Right renal cortex interstitium (tissue), 3 donors: ENCODE measurements around the gene MYH11. TPM values are rescaled to one million over a fixed set of nuclear protein-coding genes. Genes with fewer than 3 reads are reported as not detected.
"Not testable (repeated sequence)": the region's sequence is repeated elsewhere in the genome, so short reads cannot be mapped to it uniquely, and the experiment has no call there.

Experiments used
- DNase-seq, 3 donors: peaks; one replicate each; pipeline ENCODE4 v3.0.0-alpha.2; 2013; ENCODE audit warnings: low read depth in 3 of 3, low spot score in 2 of 3
- polyA plus RNA-seq, 3 donors: library from polyadenylated mRNA; unstranded; fragments of 120-200 nt; gene quantifications; one replicate each; pipeline ENCODE4 v1.2.1, GENCODE V29; 2013; ENCODE audit not compliant: insufficient read length in 3 of 3

The MYH11 gene
- polyA plus RNA-seq, 3 donors, result 10.2 to 13.5 (median 11.1) TPM

- DNase-seq, result no peak
Measured at GRCh38 chr16:15689290-15689689, 167.5 kb downstream of the MYH11 start.

- DNase-seq, result no peak
Measured at GRCh38 chr16:15686287-15686686, 170.5 kb downstream of the MYH11 start.

GRCh38 chr16:15682105-15682570 lies 174.7 kb downstream of the MYH11 start:
- no peak for DNase-seq

- no peak for DNase-seq
Measured at GRCh38 chr16:15677447-15677846, 179.4 kb downstream of the MYH11 start.

- peak in 1 of 3 donors; percentile 3 for DNase-seq
Measured at GRCh38 chr16:15676506-15676905, 180.3 kb downstream of the MYH11 start.

- DNase-seq, result no peak
Measured at GRCh38 chr16:15674571-15674970, 182.3 kb downstream of the MYH11 start.

GRCh38 chr16:15672514-15673167 lies 184.2 kb downstream of the MYH11 start:
- peak in 2 of 3 donors; percentile 31 to 42 for DNase-seq

- DNase-seq, result not testable (repeated sequence)
Measured at GRCh38 chr16:15672127-15672513, 184.7 kb downstream of the MYH11 start.

GRCh38 chr16:15671530-15672117 lies 185.2 kb downstream of the MYH11 start:
- no peak for DNase-seq

GRCh38 chr16:15667091-15667742 lies 189.6 kb downstream of the MYH11 start:
- no peak for DNase-seq

- no peak for DNase-seq
Measured at GRCh38 chr16:15665107-15665506, 191.7 kb downstream of the MYH11 start.

GRCh38 chr16:15660203-15660601 lies 196.6 kb downstream of the MYH11 start:
- no peak for DNase-seq

- DNase-seq, result no peak
Measured at GRCh38 chr16:15658556-15658955, 198.3 kb downstream of the MYH11 start.

- no peak for DNase-seq
Measured at GRCh38 chr16:15658149-15658548, 198.7 kb downstream of the MYH11 start.

GRCh38 chr16:15655561-15655960 lies 201.3 kb downstream of the MYH11 start:
- DNase-seq, result not testable (repeated sequence)

- no peak for DNase-seq
Measured at GRCh38 chr16:15654591-15654990, 202.2 kb downstream of the MYH11 start.

GRCh38 chr16:15653227-15653626 lies 203.6 kb downstream of the MYH11 start:
- DNase-seq, result no peak

Other genes starting within 250 kb of the MYH11 start
- 10 to 100 TPM; 49.4 to 53.4 (median 50.5) TPM for gene MARF1, start 213.9 kb downstream of the MYH11 start, polyA plus RNA-seq
- gene NDE1, start 206.8 kb downstream of the MYH11 start, polyA plus RNA-seq, result 10 to 100 TPM; 38.6 to 42.9 (median 41.7) TPM
- 10 to 100 TPM; 37.2 to 39.7 (median 38.2) TPM for gene CEP20, start 31.6 kb upstream of the MYH11 start, polyA plus RNA-seq
- 10 to 100 TPM; 20.9 to 24.5 (median 23.1) TPM for gene ABCC1, start 92.6 kb upstream of the MYH11 start, polyA plus RNA-seq